DND-41 (cell line): ENCODE measurements around the gene LCN1.

Source experiments
- EZH2 ChIP-seq: IDR thresholded peaks from 3 replicates; pipeline ENCODE4 v1.6.1; 2012; ENCODE audit warnings: borderline replicate concordance, low read depth, mild to moderate bottlenecking, moderate library complexity, low read length, inconsistent platforms; ENCODE audit not compliant: severe bottlenecking
- TF ChIP-seq, protein P1 (sequence below): IDR thresholded peaks from 2 replicates; pipeline ENCODE4 v1.5.1; 2012; ENCODE audit warnings: borderline replicate concordance, low read length, moderate library complexity, mild to moderate bottlenecking; ENCODE audit not compliant: poor library complexity, severe bottlenecking; ENCODE audit errors: extremely low read depth

DNA sequence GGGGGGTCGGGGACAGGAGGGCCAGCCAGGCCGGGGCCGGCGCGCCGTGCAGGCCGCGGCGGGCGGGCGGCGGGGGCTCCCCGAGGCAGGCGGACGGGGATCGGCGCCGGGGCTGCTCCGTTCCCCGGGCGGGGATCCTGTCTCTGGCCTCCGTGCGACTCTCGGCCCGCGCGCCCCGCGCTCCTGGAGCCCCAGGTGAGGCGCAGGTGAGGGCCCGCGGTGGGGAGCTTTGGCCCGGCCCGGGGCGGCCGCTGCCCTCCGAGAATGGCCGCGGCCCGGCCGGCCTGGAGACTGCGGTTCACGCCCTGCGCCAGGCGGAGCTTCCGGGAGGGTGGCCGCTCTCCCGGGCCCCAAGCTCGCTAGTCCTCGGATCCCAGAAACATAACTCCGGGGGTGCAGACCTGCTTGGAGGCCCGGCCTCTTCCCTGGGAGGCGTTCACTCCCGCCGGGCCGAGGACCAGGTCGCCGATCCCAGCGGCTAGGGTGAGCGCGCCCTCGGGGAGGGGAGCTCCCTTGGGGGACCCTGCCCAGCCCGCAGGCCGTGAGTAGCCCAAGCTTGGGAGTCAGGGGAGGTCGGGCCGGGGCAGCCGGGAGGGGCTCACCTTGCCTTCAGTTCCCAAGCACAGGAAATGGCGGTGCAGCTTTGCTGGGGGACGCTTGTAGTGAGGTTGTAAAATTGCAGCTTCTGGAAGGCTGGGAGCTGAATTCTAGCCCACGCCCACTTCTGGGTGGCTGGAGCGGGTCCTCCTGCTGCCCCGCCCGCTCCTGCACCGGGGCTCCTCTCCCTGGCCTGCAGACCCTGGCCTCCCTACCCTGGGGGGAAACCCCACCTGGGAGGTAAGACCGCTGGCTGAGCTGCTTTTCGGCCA is 40.9 kb upstream of the LCN1 start:
- TF ChIP-seq, protein P1, sequence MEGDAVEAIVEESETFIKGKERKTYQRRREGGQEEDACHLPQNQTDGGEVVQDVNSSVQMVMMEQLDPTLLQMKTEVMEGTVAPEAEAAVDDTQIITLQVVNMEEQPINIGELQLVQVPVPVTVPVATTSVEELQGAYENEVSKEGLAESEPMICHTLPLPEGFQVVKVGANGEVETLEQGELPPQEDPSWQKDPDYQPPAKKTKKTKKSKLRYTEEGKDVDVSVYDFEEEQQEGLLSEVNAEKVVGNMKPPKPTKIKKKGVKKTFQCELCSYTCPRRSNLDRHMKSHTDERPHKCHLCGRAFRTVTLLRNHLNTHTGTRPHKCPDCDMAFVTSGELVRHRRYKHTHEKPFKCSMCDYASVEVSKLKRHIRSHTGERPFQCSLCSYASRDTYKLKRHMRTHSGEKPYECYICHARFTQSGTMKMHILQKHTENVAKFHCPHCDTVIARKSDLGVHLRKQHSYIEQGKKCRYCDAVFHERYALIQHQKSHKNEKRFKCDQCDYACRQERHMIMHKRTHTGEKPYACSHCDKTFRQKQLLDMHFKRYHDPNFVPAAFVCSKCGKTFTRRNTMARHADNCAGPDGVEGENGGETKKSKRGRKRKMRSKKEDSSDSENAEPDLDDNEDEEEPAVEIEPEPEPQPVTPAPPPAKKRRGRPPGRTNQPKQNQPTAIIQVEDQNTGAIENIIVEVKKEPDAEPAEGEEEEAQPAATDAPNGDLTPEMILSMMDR, result no peak
- TF ChIP-seq EZH2, result no peak
